Smooth muscle cell of the brain vasculature (primary cell): ENCODE measurements around the gene B4GALT4.
"Not testable (repeated sequence)": the region's sequence is repeated elsewhere in the genome, so short reads cannot be mapped to it uniquely, and the experiment has no call there.

Experiments used
- DNase-seq: peaks from one replicate; pipeline ENCODE4 v3.0.0-alpha.2; 2012; ENCODE audit warnings: low read depth, low spot score

Gene B4GALT4

GRCh38 chr3:119195911-119196310 is 44.8 kb downstream of the B4GALT4 start:
- DNase-seq = no peak

GRCh38 chr3:119195151-119195476 is 45.6 kb downstream of the B4GALT4 start:
- DNase-seq = no peak

GRCh38 chr3:119194237-119195150 is 46.2 kb downstream of the B4GALT4 start:
- DNase-seq = no peak

- DNase-seq = no peak
These were observed 48.9 kb downstream of the B4GALT4 start for GRCh38 chr3:119191800-119192199.

GRCh38 chr3:119187266-119187665 is 53.4 kb downstream of the B4GALT4 start:
- DNase-seq = no peak

- DNase-seq = no peak
These were observed 55.7 kb downstream of the B4GALT4 start for GRCh38 chr3:119184796-119185570.

- DNase-seq = no peak
These were observed 56.6 kb downstream of the B4GALT4 start for GRCh38 chr3:119184111-119184510.

GRCh38 chr3:119181765-119182164 is 58.9 kb downstream of the B4GALT4 start:
- DNase-seq = no peak

- no peak for DNase-seq
These were observed 63.4 kb downstream of the B4GALT4 start for GRCh38 chr3:119177321-119177720.

GRCh38 chr3:119176778-119177177 is 63.9 kb downstream of the B4GALT4 start:
- DNase-seq = no peak

- no peak for DNase-seq
These were observed 64.6 kb downstream of the B4GALT4 start for GRCh38 chr3:119175872-119176756.

- DNase-seq = no peak
These were observed 67.4 kb downstream of the B4GALT4 start, which contains the start of gene UPK1B for GRCh38 chr3:119173325-119173724. Gene UPK1B, plus strand, starts transcription at chr3:119173598. Its CDS starts 13,144 bp downstream, at chr3:119186742.

GRCh38 chr3:119170821-119171220 is 69.9 kb downstream of the B4GALT4 start:
- DNase-seq = no peak

GRCh38 chr3:119164745-119165144 is 75.9 kb downstream of the B4GALT4 start:
- DNase-seq = not testable (repeated sequence)
